ENCODE results near the gene PROX1.

Gene PROX1

GRCh38 chr1:214010197-214010573, 22.4 kb downstream of the PROX1 start:
- Histone ChIP-seq H3K27me3 (ENCODE audit: control insufficient read depth in 1 of 2, insufficient read depth in 2 of 2, low read length in 2 of 2) (peaks cover 0 to 3% of the 10 kb centered on the region in 2 donors), H3K9me3 (ENCODE audit: control insufficient read depth in 2 of 2, low read length in 2 of 2) (no peaks in the 10 kb centered on the region), H3K4me1 (ENCODE audit: control insufficient read depth, insufficient read depth, low read length) (no peaks in the 10 kb centered on the region), H3K36me3 (ENCODE audit: control insufficient read depth in 2 of 2, insufficient read depth in 2 of 2, low read length in 2 of 2) (no peaks in the 10 kb centered on the region), H3K4me3 (ENCODE audit: low read length in 2 of 2) (no peak overlapping the region), H3K9ac (ENCODE audit: low read length in 2 of 2) (no peak overlapping the region), H3K27ac (ENCODE audit: low read length) (no peak overlapping the region)

- H3K4me3 ChIP-seq (ENCODE audit: low read length in 2 of 2) = no peak overlapping the region
- H3K36me3 ChIP-seq (ENCODE audit: control insufficient read depth in 2 of 2, insufficient read depth in 2 of 2, low read length in 2 of 2) = no peaks in the 10 kb centered on the region
- peaks cover 0 to 3% of the 10 kb centered on the region in 2 donors for H3K27me3 ChIP-seq (ENCODE audit: control insufficient read depth in 1 of 2, insufficient read depth in 2 of 2, low read length in 2 of 2)
- H3K27ac ChIP-seq (ENCODE audit: low read length) = no peak overlapping the region
- no peak overlapping the region for H3K9ac ChIP-seq (ENCODE audit: low read length in 2 of 2)
- no peaks in the 10 kb centered on the region for H3K9me3 ChIP-seq (ENCODE audit: control insufficient read depth in 2 of 2, low read length in 2 of 2)
- H3K4me1 ChIP-seq (ENCODE audit: control insufficient read depth, insufficient read depth, low read length) = no peaks in the 10 kb centered on the region
These were observed 22.9 kb downstream of the PROX1 start for GRCh38 chr1:214010717-214011116.

GRCh38 chr1:214012418-214012817, 24.6 kb downstream of the PROX1 start:
- Histone ChIP-seq H3K9me3 (ENCODE audit: control insufficient read depth in 2 of 2, low read length in 2 of 2) (no peaks in the 10 kb centered on the region), H3K27ac (ENCODE audit: low read length) (no peak overlapping the region), H3K4me3 (ENCODE audit: low read length in 2 of 2) (no peak overlapping the region), H3K9ac (ENCODE audit: low read length in 2 of 2) (no peak overlapping the region), H3K27me3 (ENCODE audit: control insufficient read depth in 1 of 2, insufficient read depth in 2 of 2, low read length in 2 of 2) (peaks cover 0 to 3% of the 10 kb centered on the region in 2 donors), H3K36me3 (ENCODE audit: control insufficient read depth in 2 of 2, insufficient read depth in 2 of 2, low read length in 2 of 2) (no peaks in the 10 kb centered on the region), H3K4me1 (ENCODE audit: control insufficient read depth, insufficient read depth, low read length) (no peaks in the 10 kb centered on the region)

DNA sequence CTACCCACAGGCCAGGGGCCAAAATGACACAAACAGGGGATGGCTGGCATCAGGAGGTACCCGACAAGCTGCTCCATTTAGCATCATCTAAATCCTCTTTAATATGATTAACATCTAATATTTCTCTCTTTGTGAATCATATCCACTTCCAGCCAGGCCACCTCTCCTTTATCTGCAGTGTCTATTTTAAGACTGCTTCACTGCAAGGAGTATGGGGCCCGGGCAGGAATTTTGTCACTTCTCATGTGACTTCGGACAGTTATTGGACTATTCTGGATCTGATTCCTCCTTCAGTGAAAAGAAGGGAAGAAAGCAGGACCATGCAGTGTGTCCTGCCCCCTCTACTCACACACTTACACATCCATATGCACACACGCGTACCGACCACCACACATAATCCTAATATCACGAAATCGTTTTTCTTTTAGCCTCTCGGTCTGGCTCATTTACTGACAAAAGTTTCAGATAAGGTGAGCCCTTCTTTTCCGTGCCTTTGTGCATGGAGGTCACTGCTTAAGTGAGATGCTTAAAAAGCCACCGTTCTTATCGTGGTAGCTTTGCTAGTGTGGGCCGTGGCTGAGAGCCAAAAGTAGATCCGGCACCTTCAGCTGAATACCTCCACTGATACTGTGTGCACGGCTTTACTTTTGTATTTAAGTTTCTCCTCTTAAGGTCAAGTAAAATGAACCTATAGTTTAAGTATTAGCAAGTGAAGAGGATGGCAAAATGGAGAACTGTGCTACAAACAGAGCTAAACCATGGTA, 26.0 kb downstream of the PROX1 start:
- Histone ChIP-seq H3K9me3 (ENCODE audit: control insufficient read depth in 2 of 2, low read length in 2 of 2) (no peaks in the 10 kb centered on the region), H3K27me3 (ENCODE audit: control insufficient read depth in 1 of 2, insufficient read depth in 2 of 2, low read length in 2 of 2) (peaks cover 0 to under 1% of the 10 kb centered on the region in 2 donors), H3K9ac (ENCODE audit: low read length in 2 of 2) (no peak overlapping the region), H3K4me1 (ENCODE audit: control insufficient read depth, insufficient read depth, low read length) (no peaks in the 10 kb centered on the region), H3K27ac (ENCODE audit: low read length) (no peak overlapping the region), H3K4me3 (ENCODE audit: low read length in 2 of 2) (no peak overlapping the region), H3K36me3 (ENCODE audit: control insufficient read depth in 2 of 2, insufficient read depth in 2 of 2, low read length in 2 of 2) (no peaks in the 10 kb centered on the region)

GRCh38 chr1:214014730-214015129, 27.0 kb downstream of the PROX1 start:
- no peaks in the 10 kb centered on the region for H3K36me3 ChIP-seq (ENCODE audit: control insufficient read depth in 2 of 2, insufficient read depth in 2 of 2, low read length in 2 of 2)
- no peak overlapping the region for H3K27ac ChIP-seq (ENCODE audit: low read length)
- no peaks in the 10 kb centered on the region for H3K4me1 ChIP-seq (ENCODE audit: control insufficient read depth, insufficient read depth, low read length)
- H3K9ac ChIP-seq (ENCODE audit: low read length in 2 of 2) = no peak overlapping the region
- H3K27me3 ChIP-seq (ENCODE audit: control insufficient read depth in 1 of 2, insufficient read depth in 2 of 2, low read length in 2 of 2) = no peaks in the 10 kb centered on the region
- no peak overlapping the region for H3K4me3 ChIP-seq (ENCODE audit: low read length in 2 of 2)
- H3K9me3 ChIP-seq (ENCODE audit: control insufficient read depth in 2 of 2, low read length in 2 of 2) = no peaks in the 10 kb centered on the region

- no peaks in the 10 kb centered on the region for H3K36me3 ChIP-seq (ENCODE audit: control insufficient read depth in 2 of 2, insufficient read depth in 2 of 2, low read length in 2 of 2)
- H3K4me1 ChIP-seq (ENCODE audit: control insufficient read depth, insufficient read depth, low read length) = no peaks in the 10 kb centered on the region
- H3K9me3 ChIP-seq (ENCODE audit: control insufficient read depth in 2 of 2, low read length in 2 of 2) = no peaks in the 10 kb centered on the region
- no peak overlapping the region for H3K9ac ChIP-seq (ENCODE audit: low read length in 2 of 2)
- no peaks in the 10 kb centered on the region for H3K27me3 ChIP-seq (ENCODE audit: control insufficient read depth in 1 of 2, insufficient read depth in 2 of 2, low read length in 2 of 2)
- no peak overlapping the region for H3K27ac ChIP-seq (ENCODE audit: low read length)
- no peak overlapping the region for H3K4me3 ChIP-seq (ENCODE audit: low read length in 2 of 2)
These were observed 29.6 kb downstream of the PROX1 start for GRCh38 chr1:214017191-214017982.

- H3K4me3 ChIP-seq (ENCODE audit: low read length in 2 of 2) = no peak overlapping the region
- no peak overlapping the region for H3K9ac ChIP-seq (ENCODE audit: low read length in 2 of 2)
- H3K27ac ChIP-seq (ENCODE audit: low read length) = no peak overlapping the region
- no peaks in the 10 kb centered on the region for H3K9me3 ChIP-seq (ENCODE audit: control insufficient read depth in 2 of 2, low read length in 2 of 2)
- no peaks in the 10 kb centered on the region for H3K36me3 ChIP-seq (ENCODE audit: control insufficient read depth in 2 of 2, insufficient read depth in 2 of 2, low read length in 2 of 2)
- H3K27me3 ChIP-seq (ENCODE audit: control insufficient read depth in 1 of 2, insufficient read depth in 2 of 2, low read length in 2 of 2) = no peaks in the 10 kb centered on the region
- no peaks in the 10 kb centered on the region for H3K4me1 ChIP-seq (ENCODE audit: control insufficient read depth, insufficient read depth, low read length)
These were observed 30.9 kb downstream of the PROX1 start for GRCh38 chr1:214018386-214019268.

GRCh38 chr1:214019499-214019898, 31.7 kb downstream of the PROX1 start:
- no peak overlapping the region for H3K27ac ChIP-seq (ENCODE audit: low read length)
- no peaks in the 10 kb centered on the region for H3K4me1 ChIP-seq (ENCODE audit: control insufficient read depth, insufficient read depth, low read length)
- no peaks in the 10 kb centered on the region for H3K36me3 ChIP-seq (ENCODE audit: control insufficient read depth in 2 of 2, insufficient read depth in 2 of 2, low read length in 2 of 2)
- H3K4me3 ChIP-seq (ENCODE audit: low read length in 2 of 2) = no peak overlapping the region
- H3K9me3 ChIP-seq (ENCODE audit: control insufficient read depth in 2 of 2, low read length in 2 of 2) = no peaks in the 10 kb centered on the region
- no peaks in the 10 kb centered on the region for H3K27me3 ChIP-seq (ENCODE audit: control insufficient read depth in 1 of 2, insufficient read depth in 2 of 2, low read length in 2 of 2)
- H3K9ac ChIP-seq (ENCODE audit: low read length in 2 of 2) = no peak overlapping the region

DNA sequence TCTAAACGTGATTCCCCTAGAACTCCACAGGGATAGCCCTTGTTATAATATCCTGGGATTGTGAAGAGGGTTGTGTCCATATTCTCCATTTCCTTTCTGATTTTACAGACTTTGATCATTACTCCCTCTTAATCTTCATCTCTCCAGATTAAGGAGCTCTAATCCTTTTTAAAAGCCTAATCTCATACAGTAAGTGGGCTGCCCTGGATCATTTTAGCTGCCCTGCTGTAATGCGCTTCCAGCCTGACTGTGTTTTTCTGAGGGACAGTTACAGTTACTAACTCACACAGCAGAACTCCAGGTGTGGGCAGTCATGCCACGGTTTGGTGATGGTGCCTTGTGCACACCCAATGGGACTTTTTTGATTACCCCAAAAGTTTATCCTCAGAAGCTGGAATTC, 33.5 kb downstream of the PROX1 start:
- H3K9ac ChIP-seq (ENCODE audit: low read length in 2 of 2) = no peak overlapping the region
- no peaks in the 10 kb centered on the region for H3K9me3 ChIP-seq (ENCODE audit: control insufficient read depth in 2 of 2, low read length in 2 of 2)
- no peaks in the 10 kb centered on the region for H3K4me1 ChIP-seq (ENCODE audit: control insufficient read depth, insufficient read depth, low read length)
- no peaks in the 10 kb centered on the region for H3K27me3 ChIP-seq (ENCODE audit: control insufficient read depth in 1 of 2, insufficient read depth in 2 of 2, low read length in 2 of 2)
- H3K27ac ChIP-seq (ENCODE audit: low read length) = no peak overlapping the region
- no peak overlapping the region for H3K4me3 ChIP-seq (ENCODE audit: low read length in 2 of 2)
- no peaks in the 10 kb centered on the region for H3K36me3 ChIP-seq (ENCODE audit: control insufficient read depth in 2 of 2, insufficient read depth in 2 of 2, low read length in 2 of 2)

GRCh38 chr1:214022229-214022791, 34.5 kb downstream of the PROX1 start:
- H3K27ac ChIP-seq (ENCODE audit: low read length) = no peak overlapping the region
- no peak overlapping the region for H3K9ac ChIP-seq (ENCODE audit: low read length in 2 of 2)
- H3K4me1 ChIP-seq (ENCODE audit: control insufficient read depth, insufficient read depth, low read length) = no peaks in the 10 kb centered on the region
- no peaks in the 10 kb centered on the region for H3K27me3 ChIP-seq (ENCODE audit: control insufficient read depth in 1 of 2, insufficient read depth in 2 of 2, low read length in 2 of 2)
- H3K9me3 ChIP-seq (ENCODE audit: control insufficient read depth in 2 of 2, low read length in 2 of 2) = no peaks in the 10 kb centered on the region
- no peaks in the 10 kb centered on the region for H3K36me3 ChIP-seq (ENCODE audit: control insufficient read depth in 2 of 2, insufficient read depth in 2 of 2, low read length in 2 of 2)
- no peak overlapping the region for H3K4me3 ChIP-seq (ENCODE audit: low read length in 2 of 2)

Data from stomach smooth muscle (tissue), 2 donors.